ENCODE data around the gene PTPN14.

DNA sequence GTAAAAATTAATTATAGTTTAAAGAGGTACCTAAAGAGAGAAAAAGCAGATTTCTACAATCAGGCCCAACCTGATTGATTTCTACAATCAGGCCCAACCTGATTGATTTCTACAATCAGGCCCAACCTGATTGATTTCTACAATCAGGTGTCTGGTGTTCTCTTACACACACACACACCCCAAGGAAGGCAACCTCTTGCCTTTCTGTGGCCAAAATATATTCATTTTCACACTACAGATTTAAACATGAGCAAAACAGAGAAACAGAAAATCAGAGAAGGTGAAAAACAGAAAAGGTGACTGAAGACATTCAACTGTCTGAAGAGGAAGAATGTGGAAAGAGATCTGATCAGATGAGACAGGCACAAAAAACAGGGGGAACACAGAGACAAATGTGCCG, 166.0 kb downstream of the PTPN14 start:
- TF ChIP-seq CTCF (conservative IDR thresholded peaks at IDR 0.05; ENCODE audit: low read depth in 2 of 2) (no peak), EZH2 (IDR thresholded peaks at IDR 0.05; ENCODE audit: low read depth, unreplicated experiment) (no peak), CREB1 (CRISPR knock-in tag; IDR thresholded peaks at IDR 0.05; ENCODE audit: low read depth) (no peak), EZH2phosphoT487 (IDR thresholded peaks at IDR 0.05; ENCODE audit: unreplicated experiment) (no peak), JUNB (IDR thresholded peaks at IDR 0.05; ENCODE audit: unreplicated experiment) (no peak), POLR2AphosphoS5 (IDR thresholded peaks at IDR 0.05; ENCODE audit: low read depth) (no peak), REST (IDR thresholded peaks at IDR 0.05; ENCODE audit: unreplicated experiment) (no peak)

Data from GM23338 (cell line).